Activated CD8-positive, alpha-beta T cell treated with anti-CD3 and anti-CD28 coated beads for 36 hours (primary cell): ENCODE measurements around the gene ZC2HC1B. TPM values are rescaled to one million over a fixed set of nuclear protein-coding genes. Genes with fewer than 3 reads are reported as not detected.

Experiments used
- ATAC-seq: fragments of 200-7000 bp; cut with Tn5 transposase; one replicate; pipeline ENCODE4 v1.10.0; 2021; ENCODE audit warnings: mild to moderate bottlenecking, moderate library complexity
- CTCF ChIA-PET: fragments of 350-600 bp; sonication (Branson Sonifier 250); formaldehyde crosslinking; loops from one replicate; lab custom pipeline; 2021; ENCODE audit warnings: antibody characterized with exemption; lab: Charles Lee
- POLR2A ChIA-PET: fragments of 350-600 bp; sonication (Branson Sonifier 250); formaldehyde crosslinking; loops from one replicate; lab custom pipeline; 2021; ENCODE audit warnings: antibody characterized with exemption; lab: Charles Lee
- DNase-seq: peaks from one replicate; pipeline ENCODE4 v3.0.0-alpha.2; 2020
- H3K27ac Mint-ChIP-seq: one replicate; pipeline ENCODE4 v1.8.0; 2021; ENCODE audit warnings: mild to moderate bottlenecking, mixed read lengths
- H3K27me3 Mint-ChIP-seq: one replicate; pipeline ENCODE4 v1.8.0; 2021; ENCODE audit warnings: mixed read lengths
- H3K36me3 Mint-ChIP-seq: one replicate; pipeline ENCODE4 v1.8.0; 2021; ENCODE audit warnings: low read depth, mixed read lengths
- H3K4me1 Mint-ChIP-seq: one replicate; pipeline ENCODE4 v1.8.0; 2021; ENCODE audit warnings: low read depth, mixed read lengths
- H3K4me3 Mint-ChIP-seq: one replicate; pipeline ENCODE4 v1.8.0; 2021; ENCODE audit warnings: mild to moderate bottlenecking, moderate library complexity, mixed read lengths
- H3K9me3 Mint-ChIP-seq: one replicate; pipeline ENCODE4 v1.8.0; 2021; ENCODE audit warnings: mixed read lengths
- intact Hi-C: fragments of 100-400 bp; cut with micrococcal nuclease; formaldehyde crosslinking; loops from one replicate; pipeline ENCODE4 v1.10.0; 2022
- total RNA-seq, 2 experiments: library from RNA; stranded (reverse); gene quantifications; one replicate each; pipeline ENCODE4 v1.2.3, GENCODE V29; 2021
- TF ChIP-seq, protein P1 (sequence below): fragments of 200-600 bp; IDR thresholded peaks from one replicate; pipeline ENCODE4 v1.8.0; 2022; ENCODE audit warnings: antibody characterized with exemption, mild to moderate bottlenecking

The ZC2HC1B gene
- total RNA-seq, 2 experiments from 2014 or later = not detected

DNA sequence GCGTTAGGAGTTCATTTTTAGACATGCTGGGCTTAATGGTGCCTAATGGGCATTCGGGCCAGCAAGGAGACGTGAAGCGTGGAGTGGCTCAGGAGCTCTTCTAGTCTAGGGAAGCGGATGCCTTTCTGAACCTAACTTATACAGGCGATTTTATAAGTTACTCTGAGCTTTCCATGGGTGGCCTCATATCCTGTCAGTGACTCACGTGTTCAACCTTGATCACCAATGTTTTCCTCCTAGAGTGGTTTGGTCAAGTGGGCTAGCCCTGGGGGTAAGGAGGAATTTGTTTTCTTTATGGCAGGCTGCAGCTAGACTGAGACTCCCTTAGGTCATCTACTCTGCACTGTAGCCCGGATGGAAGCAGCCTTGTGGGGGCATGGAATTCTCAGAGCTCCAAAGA lies 91.7 kb downstream of the ZC2HC1B start:
- Mint-ChIP-seq H3K4me1 (no peaks in the 10 kb centered on the region), H3K9me3 (no peaks in the 10 kb centered on the region), H3K27me3 (no peaks in the 10 kb centered on the region), H3K36me3 (no peaks in the 10 kb centered on the region), H3K4me3 (no peak overlapping the region), H3K27ac (no peak overlapping the region)
- TF ChIP-seq, protein P1, sequence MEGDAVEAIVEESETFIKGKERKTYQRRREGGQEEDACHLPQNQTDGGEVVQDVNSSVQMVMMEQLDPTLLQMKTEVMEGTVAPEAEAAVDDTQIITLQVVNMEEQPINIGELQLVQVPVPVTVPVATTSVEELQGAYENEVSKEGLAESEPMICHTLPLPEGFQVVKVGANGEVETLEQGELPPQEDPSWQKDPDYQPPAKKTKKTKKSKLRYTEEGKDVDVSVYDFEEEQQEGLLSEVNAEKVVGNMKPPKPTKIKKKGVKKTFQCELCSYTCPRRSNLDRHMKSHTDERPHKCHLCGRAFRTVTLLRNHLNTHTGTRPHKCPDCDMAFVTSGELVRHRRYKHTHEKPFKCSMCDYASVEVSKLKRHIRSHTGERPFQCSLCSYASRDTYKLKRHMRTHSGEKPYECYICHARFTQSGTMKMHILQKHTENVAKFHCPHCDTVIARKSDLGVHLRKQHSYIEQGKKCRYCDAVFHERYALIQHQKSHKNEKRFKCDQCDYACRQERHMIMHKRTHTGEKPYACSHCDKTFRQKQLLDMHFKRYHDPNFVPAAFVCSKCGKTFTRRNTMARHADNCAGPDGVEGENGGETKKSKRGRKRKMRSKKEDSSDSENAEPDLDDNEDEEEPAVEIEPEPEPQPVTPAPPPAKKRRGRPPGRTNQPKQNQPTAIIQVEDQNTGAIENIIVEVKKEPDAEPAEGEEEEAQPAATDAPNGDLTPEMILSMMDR = no peak
- POLR2A ChIA-PET = interaction anchor here (1.1 kb wide), 1 partner anchor 16 kb away, joined by 3 read pairs; no protein-coding TSS in a partner anchor
- intact Hi-C loops = no loop called here
- ATAC-seq = no peak
- DNase-seq = no peak
- CTCF ChIA-PET = interaction anchor here (1.1 to 5.0 kb wide), 4 partner anchors 12 to 380 kb away, joined by 3 to 25 read pairs (median 4); no protein-coding TSS in a partner anchor

DNA sequence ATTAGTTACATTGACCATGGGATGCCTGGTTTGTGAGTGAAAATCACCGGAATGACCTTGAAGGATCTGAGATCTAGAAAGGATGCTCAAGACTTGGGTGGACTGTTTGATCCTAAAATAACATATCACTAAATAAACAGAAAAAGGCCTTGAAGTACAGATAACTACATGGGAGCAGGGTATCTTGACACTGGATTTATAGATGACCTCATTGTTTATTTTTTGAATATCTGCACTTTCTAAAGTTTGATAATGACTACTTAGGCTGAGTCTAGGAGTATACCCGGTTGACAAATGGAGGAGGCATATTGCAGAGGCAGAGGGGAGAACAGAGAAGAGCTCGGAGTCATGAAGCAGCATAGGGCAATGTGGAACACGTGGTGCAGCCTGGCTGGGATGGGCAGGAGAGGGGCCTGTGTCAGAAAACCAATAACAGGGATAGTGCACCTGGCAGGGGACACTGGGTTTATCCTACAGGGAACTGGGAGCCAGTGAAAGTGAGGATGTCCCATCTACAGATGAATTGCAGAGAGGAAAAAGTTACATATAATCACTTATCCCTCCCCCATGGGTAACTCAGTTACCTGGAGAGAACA lies 93.5 kb downstream of the ZC2HC1B start:
- H3K27ac Mint-ChIP-seq = no peak overlapping the region
- H3K9me3 Mint-ChIP-seq = no peaks in the 10 kb centered on the region
- TF ChIP-seq, protein P1 = no peak
- CTCF ChIA-PET = interaction anchor here (1.4 to 2.1 kb wide), 2 partner anchors 16 to 382 kb away, joined by 6 read pairs; no protein-coding TSS in a partner anchor
- intact Hi-C loops = no loop called here
- DNase-seq (no peak), ATAC-seq (no peak)
- H3K4me1 Mint-ChIP-seq = no peaks in the 10 kb centered on the region
- no peaks in the 10 kb centered on the region for H3K27me3 Mint-ChIP-seq
- no peak overlapping the region for H3K4me3 Mint-ChIP-seq
- no peaks in the 10 kb centered on the region for H3K36me3 Mint-ChIP-seq
- POLR2A ChIA-PET = interaction anchor here (1.0 kb wide), 1 partner anchor 12 kb away, joined by 3 read pairs; no protein-coding TSS in a partner anchor

DNA sequence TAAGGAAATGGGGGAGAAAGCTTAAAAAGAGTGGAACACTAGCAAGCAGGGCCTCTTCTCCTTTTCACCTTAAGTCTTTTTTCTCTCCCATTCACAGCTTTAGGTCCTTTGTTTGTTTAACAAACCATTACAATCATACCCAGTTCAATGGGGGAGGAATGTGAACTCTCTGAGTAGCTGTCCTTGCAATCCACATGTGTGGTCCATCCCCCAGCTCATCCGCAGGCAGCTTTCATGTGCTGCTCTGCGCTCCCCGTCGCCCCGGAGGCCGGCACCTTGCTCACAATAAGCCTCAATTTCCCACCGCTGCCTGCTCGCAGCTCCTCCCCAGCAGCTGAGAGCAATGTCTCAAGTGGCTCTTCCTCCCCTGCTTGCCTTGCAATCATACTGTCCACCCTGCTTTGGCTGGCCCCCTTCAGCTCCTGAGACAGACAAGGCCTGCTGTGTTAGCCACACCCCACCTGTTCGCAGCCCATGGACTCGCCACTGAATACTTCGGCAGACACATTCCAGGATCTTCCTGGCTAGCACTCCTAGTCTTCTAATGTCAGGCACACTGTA lies 94.6 kb downstream of the ZC2HC1B start:
- H3K9me3 Mint-ChIP-seq = no peaks in the 10 kb centered on the region
- H3K36me3 Mint-ChIP-seq = no peaks in the 10 kb centered on the region
- no peak overlapping the region for H3K4me3 Mint-ChIP-seq
- CTCF ChIA-PET = interaction anchor here (0.8 to 2.1 kb wide), 5 partner anchors 16 to 413 kb away, joined by 3 to 6 read pairs (median 4); no protein-coding TSS in a partner anchor
- DNase-seq (no peak), ATAC-seq (no peak)
- intact Hi-C loops = no loop called here
- H3K4me1 Mint-ChIP-seq = no peaks in the 10 kb centered on the region
- POLR2A ChIA-PET = interaction anchor here (0.6 kb wide), 1 partner anchor 1422 kb away, joined by 3 read pairs; no protein-coding TSS in a partner anchor
- TF ChIP-seq, protein P1 = no peak
- H3K27me3 Mint-ChIP-seq = no peaks in the 10 kb centered on the region
- H3K27ac Mint-ChIP-seq = no peak overlapping the region

DNA sequence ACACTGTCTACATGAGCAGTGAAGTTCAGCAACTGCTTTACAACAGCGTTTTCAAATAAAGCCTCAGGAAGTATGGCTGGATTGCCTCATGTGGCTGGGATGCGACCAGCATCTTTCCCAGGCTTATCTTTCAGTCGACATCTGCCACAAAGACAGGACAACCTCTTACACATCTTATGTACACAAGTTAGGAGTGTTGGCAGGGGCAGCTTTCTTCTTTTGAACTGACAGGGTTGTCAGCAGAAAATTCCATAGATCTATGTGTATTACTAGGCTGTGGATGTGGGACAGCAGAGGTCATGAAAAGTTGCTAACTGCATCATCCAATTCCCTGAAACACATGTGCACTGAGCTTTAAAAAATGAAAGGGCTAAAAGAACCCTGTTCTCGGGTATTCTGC lies 95.7 kb downstream of the ZC2HC1B start:
- TF ChIP-seq, protein P1 = no peak
- no peak overlapping the region for H3K27ac Mint-ChIP-seq
- intact Hi-C loops = no loop called here
- DNase-seq (no peak), ATAC-seq (no peak)
- H3K4me1 Mint-ChIP-seq = no peaks in the 10 kb centered on the region
- H3K27me3 Mint-ChIP-seq = no peaks in the 10 kb centered on the region
- ChIA-PET CTCF (interaction anchor here (1.4 to 2.4 kb wide), 3 partner anchors 15 to 18 kb away, joined by 4 to 6 read pairs (median 5); no protein-coding TSS in a partner anchor), POLR2A (no interaction called here)
- H3K4me3 Mint-ChIP-seq = no peak overlapping the region
- no peaks in the 10 kb centered on the region for H3K36me3 Mint-ChIP-seq
- no peaks in the 10 kb centered on the region for H3K9me3 Mint-ChIP-seq

DNA sequence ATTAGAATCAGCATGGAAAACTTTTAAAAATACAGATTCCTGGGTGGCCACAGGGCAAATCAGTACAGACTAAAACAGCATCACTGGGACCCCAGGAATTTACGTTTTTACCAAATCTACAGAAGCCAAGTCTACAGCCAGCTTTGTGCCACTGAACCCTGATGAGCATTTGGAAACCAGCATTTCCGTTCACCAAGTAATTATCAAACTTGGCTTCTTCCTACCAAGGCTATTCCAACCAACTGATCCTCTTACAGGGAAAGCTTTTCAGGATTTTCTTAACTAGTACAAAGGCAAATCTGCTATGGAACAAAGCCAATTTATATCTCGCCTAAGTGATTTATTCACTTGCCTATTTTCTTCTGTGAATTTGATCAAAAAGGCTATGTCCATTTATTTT lies 96.8 kb downstream of the ZC2HC1B start:
- intact Hi-C loops = no loop called here
- no peaks in the 10 kb centered on the region for H3K9me3 Mint-ChIP-seq
- ChIA-PET POLR2A (no interaction called here), CTCF (interaction anchor here (1.4 to 2.4 kb wide), 2 partner anchors 16 to 19 kb away, joined by 5 read pairs; no protein-coding TSS in a partner anchor)
- no peaks in the 10 kb centered on the region for H3K4me1 Mint-ChIP-seq
- H3K4me3 Mint-ChIP-seq = no peak overlapping the region
- no peak overlapping the region for H3K27ac Mint-ChIP-seq
- TF ChIP-seq, protein P1 = no peak
- ATAC-seq (no peak), DNase-seq (no peak)
- no peaks in the 10 kb centered on the region for H3K27me3 Mint-ChIP-seq
- H3K36me3 Mint-ChIP-seq = no peaks in the 10 kb centered on the region
